HepG2 (cell line): ENCODE results near the gene BACE1-AS. TPM values are rescaled to one million over a fixed set of nuclear protein-coding genes. Genes with fewer than 3 reads are reported as not detected.

ENCODE experiments used
- CBFB ChIP-seq: sonication (generic); formaldehyde crosslinking; IDR thresholded peaks from 2 replicates; pipeline ENCODE4 v1.4.0; 2020; ENCODE audit warnings: missing genetic modification reagents
- CENPX ChIP-seq: sonication (generic); formaldehyde crosslinking; IDR thresholded peaks from 2 replicates; pipeline ENCODE4 v1.9.0; 2021; ENCODE audit warnings: mild to moderate bottlenecking, missing genetic modification reagents, moderate library complexity
- CHCHD3 ChIP-seq: sonication (generic); formaldehyde crosslinking; IDR thresholded peaks from 2 replicates; pipeline ENCODE4 v1.8.0; 2022; ENCODE audit warnings: mild to moderate bottlenecking, missing genetic modification reagents, moderate library complexity
- HIVEP1 ChIP-seq: sonication (generic); formaldehyde crosslinking; IDR thresholded peaks from 2 replicates; pipeline ENCODE4 v1.4.0; 2020; ENCODE audit warnings: mild to moderate bottlenecking, missing genetic modification reagents
- LCORL ChIP-seq, 2 experiments: fragments of 450-650 bp in 1 of 2; sonication (generic) in 1 of 2; formaldehyde crosslinking in 1 of 2; IDR thresholded peaks; 2 replicates each; pipeline versions ENCODE4 v1.5.0 to v1.6.1; 2017 to 2020; ENCODE audit warnings: antibody characterized with exemption in 1 of 2, missing genetic modification reagents in 1 of 2
- NFYC ChIP-seq: IDR thresholded peaks from 2 replicates; pipeline ENCODE4 v1.6.1; 2016; ENCODE audit warnings: missing genetic modification reagents, missing compliant biosample characterization
- PATZ1 ChIP-seq: sonication (generic); formaldehyde crosslinking; IDR thresholded peaks from 2 replicates; pipeline ENCODE4 v1.4.0; 2020; ENCODE audit warnings: missing genetic modification reagents
- PLRG1 ChIP-seq: fragments of 450-650 bp; conservative IDR thresholded peaks from 2 replicates; pipeline ENCODE4 v1.6.1; 2016
- REL ChIP-seq: sonication (generic); formaldehyde crosslinking; conservative IDR thresholded peaks from 2 replicates; pipeline ENCODE4 v1.8.0; 2022; ENCODE audit warnings: mild to moderate bottlenecking, missing genetic modification reagents, moderate library complexity
- SAP130 ChIP-seq: IDR thresholded peaks from 2 replicates; pipeline ENCODE4 v1.6.1; 2016; ENCODE audit warnings: low read depth
- TOPORS ChIP-seq: sonication (generic); formaldehyde crosslinking; IDR thresholded peaks from 2 replicates; pipeline ENCODE4 v1.8.0; 2023; ENCODE audit warnings: mild to moderate bottlenecking, missing genetic modification reagents
- USF2 ChIP-seq, 2 experiments: sonication (generic) in 1 of 2; formaldehyde crosslinking in 1 of 2; IDR thresholded peaks; 2 replicates each; pipeline versions ENCODE4 v1.5.1 to v1.6.1; 2011 to 2020; ENCODE audit warnings: borderline replicate concordance in 1 of 2, low read depth in 1 of 2, low read length in 1 of 2, mild to moderate bottlenecking in 1 of 2, missing genetic modification reagents in 1 of 2, moderate library complexity in 1 of 2
- ZNF263 ChIP-seq: sonication (generic); formaldehyde crosslinking; IDR thresholded peaks from 2 replicates; pipeline ENCODE4 v1.4.0; 2020; ENCODE audit warnings: missing genetic modification reagents
- ZNF282 ChIP-seq: fragments of 450-650 bp; IDR thresholded peaks from 2 replicates; pipeline ENCODE4 v1.6.1; 2018; ENCODE audit not compliant: partially characterized antibody
- ZNF414 ChIP-seq: sonication (generic); formaldehyde crosslinking; IDR thresholded peaks from 2 replicates; pipeline ENCODE4 v1.5.0; 2020; ENCODE audit warnings: missing genetic modification reagents
- ZNF496 ChIP-seq: sonication (generic); formaldehyde crosslinking; IDR thresholded peaks from 2 replicates; pipeline ENCODE4 v1.8.1; 2023; ENCODE audit warnings: mild to moderate bottlenecking, moderate library complexity, missing genetic modification reagents; ENCODE audit not compliant: insufficient replicate concordance
- ZNF563 ChIP-seq: sonication (generic); formaldehyde crosslinking; IDR thresholded peaks from 2 replicates; pipeline ENCODE4 v1.8.0; 2022; ENCODE audit warnings: mild to moderate bottlenecking, moderate library complexity, missing genetic modification reagents
- ZNF687 ChIP-seq: sonication (generic); formaldehyde crosslinking; IDR thresholded peaks from 2 replicates; pipeline ENCODE4 v1.5.1; 2020; ENCODE audit warnings: mild to moderate bottlenecking, missing genetic modification reagents, moderate library complexity
- ZNF883 ChIP-seq: sonication (generic); formaldehyde crosslinking; IDR thresholded peaks from 2 replicates; pipeline ENCODE4 v1.5.1; 2020; ENCODE audit warnings: mild to moderate bottlenecking, missing genetic modification reagents; ENCODE audit errors: not compliant biosample characterization
- polyA plus RNA-seq, 8 experiments: library from polyadenylated mRNA; depleted of rRNA in 3 of 8; stranded (reverse) in 7 of 8; unstranded in 1 of 8; fragments of >200 nt; fragmentation: Illumina TruSeq in 4 of 8; extraction: Trizol in 4 of 8; gene quantifications; 2 replicates each; pipeline versions ENCODE4 v1.2.1 to v1.2.3, GENCODE V29; 2011 to 2016; ENCODE audit warnings: low read depth in 4 of 8, missing spikeins in 1 of 8, mixed read lengths in 1 of 8; ENCODE audit not compliant: insufficient read depth in 1 of 8
- total RNA-seq, 5 experiments: library from RNA; depleted of rRNA; stranded (reverse); fragments of >200 nt; fragmentation: Illumina TruSeq; extraction: Trizol; gene quantifications; 2 replicates each; pipeline ENCODE4 v1.2.3, GENCODE V29; 2016; ENCODE audit warnings: low read depth in 1 of 5

Gene BACE1-AS
- total and polyA plus RNA-seq, 2 of the 13 experiments (the other 11 are each of a cell fraction or from before 2014, with no cell fraction given), result 2.0 to 3.9 TPM

GRCh38 chr11:117315285-117316196 lies 24.4 kb downstream of the BACE1-AS start (continued):
- TF ChIP-seq ZNF687 (CRISPR knock-in tag) (peak; percentile 30; the same call in 1 of the 2 replicates), TOPORS (CRISPR knock-in tag) (peak; percentile 56; the same call in 1 of the 2 replicates), CENPX (CRISPR knock-in tag) (no peak), LCORL (IDR thresholded peaks at IDR 0.05) (no peak), LCORL (CRISPR knock-in tag; IDR thresholded peaks at IDR 0.05) (no peak), ZNF496 (no peak), CHCHD3 (CRISPR knock-in tag) (0 out of 2 replicates have a peak, but pooled peaks have one; percentile 49), ZNF883 (CRISPR knock-in tag) (peak; percentile 41), USF2 (IDR thresholded peaks at IDR 0.05; ENCODE audit: low read depth, low read length) (0 out of 2 replicates have a peak, but pooled peaks have one; percentile 27), USF2 (CRISPR knock-in tag; IDR thresholded peaks at IDR 0.05; ENCODE audit: borderline replicate concordance) (no peak), ZNF282 (no peak), REL (CRISPR knock-in tag) (no peak), NFYC (no peak), ZNF263 (peak; percentile 4; the same call in 1 of the 2 replicates), CBFB (CRISPR knock-in tag) (no peak), SAP130 (CRISPR knock-in tag) (0 out of 2 replicates have a peak, but pooled peaks have one; percentile 1), HIVEP1 (CRISPR knock-in tag) (no peak), PLRG1 (no peak), ZNF414 (CRISPR knock-in tag) (0 out of 2 replicates have a peak, but pooled peaks have one; percentile 14), ZNF563 (CRISPR knock-in tag) (peak; percentile 43; the same call in 1 of the 2 replicates), PATZ1 (CRISPR knock-in tag) (peak; percentile 24; the same call in 1 of the 2 replicates)
